ENCODE results near the gene GJA10.

Gene GJA10

DNA sequence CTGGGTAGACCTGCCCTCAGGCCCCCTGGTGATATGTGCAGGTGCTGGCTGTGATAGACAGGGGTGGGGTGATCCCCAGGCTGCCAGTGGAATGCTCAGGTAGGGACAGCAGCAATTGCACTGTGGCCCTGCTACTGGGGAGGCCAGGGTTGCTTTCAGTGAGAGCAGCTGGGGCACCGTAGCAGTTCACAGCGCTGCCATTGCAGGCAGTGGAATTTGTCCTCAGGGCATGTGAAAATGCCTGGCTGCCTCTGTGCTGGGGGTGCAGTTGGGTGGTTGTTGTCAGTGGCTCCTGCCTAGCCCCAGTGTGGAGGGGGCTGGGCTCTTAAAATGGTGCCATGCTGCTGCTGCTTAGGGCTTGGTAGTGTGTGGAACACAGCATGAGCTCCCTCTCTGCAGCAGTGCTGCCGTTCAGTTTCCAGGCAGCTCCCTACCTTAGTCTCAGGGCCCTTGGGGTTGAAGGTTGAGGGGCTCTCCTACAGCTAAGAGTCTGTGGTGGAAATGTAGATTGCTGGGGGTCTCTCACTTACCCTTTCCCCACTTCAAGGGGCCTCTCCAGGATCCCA, 23.6 kb downstream of the GJA10 start:
- no peak for DNase-seq (ENCODE audit: low read depth)

DNA sequence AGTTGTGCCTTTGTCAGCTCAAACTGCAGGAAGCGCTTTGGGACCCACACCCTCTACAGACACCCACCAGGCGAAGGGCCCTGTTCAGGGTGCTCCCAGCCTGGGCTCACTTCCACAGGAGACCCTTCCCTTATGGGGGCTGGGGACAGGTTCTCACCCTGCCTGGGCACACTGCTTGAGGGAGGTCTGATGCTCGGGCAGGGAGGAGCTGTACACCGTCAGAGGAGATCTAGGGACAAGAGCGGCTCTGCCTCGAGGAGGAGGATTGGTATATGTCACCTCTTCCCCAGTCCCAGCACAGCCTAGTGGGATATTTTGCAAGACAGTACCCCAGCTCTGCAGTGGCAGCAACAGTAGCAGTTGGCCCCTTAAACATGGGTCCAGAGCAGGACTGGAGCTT, 26.9 kb downstream of the GJA10 start:
- DNase-seq (ENCODE audit: low read depth), result no peak

GRCh38 chr6:89921691-89922090, 27.4 kb downstream of the GJA10 start:
- DNase-seq (ENCODE audit: low read depth), result no peak

DNA sequence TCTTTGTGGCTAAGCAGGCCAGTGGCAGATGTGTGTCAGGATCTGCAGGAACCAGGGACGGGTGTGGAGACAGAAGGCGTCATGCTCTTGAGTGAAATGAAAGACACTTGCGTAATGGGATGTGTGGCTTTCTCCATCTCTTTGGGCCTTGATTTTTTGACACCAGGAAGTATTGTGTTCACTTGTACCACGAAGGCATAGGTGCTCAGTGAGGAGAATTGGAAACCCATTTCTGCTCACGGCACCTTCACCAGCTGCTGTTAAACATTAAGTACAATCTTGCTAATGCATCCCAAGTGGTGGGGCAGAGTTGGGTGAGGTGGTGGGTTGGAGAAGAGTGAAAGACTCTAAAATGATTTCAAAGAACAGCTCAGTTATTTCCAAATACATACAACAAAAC, 30.0 kb downstream of the GJA10 start:
- no peak for DNase-seq (ENCODE audit: low read depth)

- DNase-seq (ENCODE audit: low read depth), result no peak
These were observed 31.6 kb downstream of the GJA10 start for GRCh38 chr6:89925826-89926225.

- no peak for DNase-seq (ENCODE audit: low read depth)
These were observed 33.0 kb downstream of the GJA10 start for GRCh38 chr6:89927264-89927663.

DNA sequence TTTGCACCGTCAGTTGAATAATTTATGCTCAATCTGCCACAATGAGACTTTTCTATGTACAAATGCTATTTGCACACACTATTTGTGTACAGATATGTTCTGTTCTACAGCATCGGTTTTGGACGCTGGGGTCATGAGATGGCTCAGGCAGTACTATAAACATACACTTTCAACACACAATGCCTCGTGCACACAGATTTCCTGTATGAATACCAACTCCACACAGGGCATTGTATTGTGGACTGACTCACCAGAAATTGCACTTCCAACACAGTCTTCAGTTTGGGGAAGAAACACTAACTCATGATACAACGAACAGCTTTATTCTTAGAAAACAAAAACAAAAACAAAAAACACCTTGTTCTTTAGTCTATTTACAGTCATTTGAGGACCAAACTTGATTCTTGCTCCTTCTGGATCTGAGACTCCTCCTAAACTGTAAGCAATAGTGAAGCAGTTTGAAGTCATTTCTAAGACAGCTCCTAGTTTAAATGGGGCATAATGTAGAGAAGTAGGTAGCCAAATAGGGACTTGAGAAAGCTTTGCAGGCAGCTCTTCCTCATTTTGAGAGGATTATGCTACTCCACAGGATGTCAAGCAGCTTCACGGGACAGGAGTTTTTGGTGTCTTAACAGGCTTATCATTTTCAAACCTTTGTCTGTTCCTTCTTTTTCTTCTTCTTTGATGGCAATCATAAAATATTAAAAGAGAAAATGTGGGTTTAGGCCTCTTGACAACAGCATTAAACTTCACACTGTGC, 33.7 kb downstream of the GJA10 start:
- DNase-seq (ENCODE audit: low read depth), result no peak

DNA sequence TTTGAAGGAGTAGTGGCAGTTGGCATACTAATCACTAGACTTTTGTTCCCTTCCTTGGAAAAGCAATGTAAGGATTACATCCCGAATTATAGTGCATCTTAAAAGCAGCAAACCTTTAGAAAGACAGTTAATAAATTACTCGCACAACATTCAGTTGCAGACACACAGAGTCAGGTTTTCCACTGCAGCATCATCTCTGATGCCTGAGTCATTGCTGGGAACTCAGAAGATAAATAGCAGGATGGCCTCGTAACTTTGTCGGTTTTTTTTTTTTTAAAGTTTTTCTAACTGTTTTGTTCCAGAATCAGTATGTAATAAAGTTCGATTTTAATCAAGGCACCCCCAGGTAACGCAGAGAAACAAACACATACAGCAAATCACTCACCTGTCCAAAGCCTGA, 34.3 kb downstream of the GJA10 start:
- DNase-seq (ENCODE audit: low read depth), result no peak

GRCh38 chr6:89930789-89931188, 36.5 kb downstream of the GJA10 start:
- no peak for DNase-seq (ENCODE audit: low read depth)

DNA sequence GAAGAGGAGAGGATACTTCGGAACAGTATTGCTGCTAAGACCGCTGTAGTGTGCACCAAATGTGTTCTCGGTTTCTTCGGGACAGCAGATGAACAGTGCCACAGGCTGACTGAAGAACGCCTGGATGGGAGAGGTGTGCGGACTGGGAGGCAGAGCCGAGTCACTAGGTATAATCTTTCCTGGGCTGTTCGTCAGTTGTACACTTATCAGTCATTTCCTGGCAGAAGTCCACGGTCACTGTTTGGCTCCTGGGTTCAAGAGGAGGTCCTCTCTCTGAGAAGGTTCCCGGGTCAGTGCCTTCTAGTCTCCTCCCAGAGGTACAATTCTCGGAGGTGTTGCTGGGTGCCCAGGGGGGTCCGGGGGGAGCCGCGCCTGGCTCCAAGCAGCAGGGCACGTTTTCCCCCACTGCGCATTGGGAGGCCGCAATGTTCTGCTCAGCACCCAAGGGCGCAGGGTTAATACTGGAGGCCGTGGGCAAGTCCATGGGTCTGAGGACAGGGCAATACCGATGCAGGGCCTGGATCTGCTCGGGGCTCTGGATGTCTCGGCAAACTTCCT, 38.1 kb downstream of the GJA10 start:
- DNase-seq (ENCODE audit: low read depth), result no peak

DNA sequence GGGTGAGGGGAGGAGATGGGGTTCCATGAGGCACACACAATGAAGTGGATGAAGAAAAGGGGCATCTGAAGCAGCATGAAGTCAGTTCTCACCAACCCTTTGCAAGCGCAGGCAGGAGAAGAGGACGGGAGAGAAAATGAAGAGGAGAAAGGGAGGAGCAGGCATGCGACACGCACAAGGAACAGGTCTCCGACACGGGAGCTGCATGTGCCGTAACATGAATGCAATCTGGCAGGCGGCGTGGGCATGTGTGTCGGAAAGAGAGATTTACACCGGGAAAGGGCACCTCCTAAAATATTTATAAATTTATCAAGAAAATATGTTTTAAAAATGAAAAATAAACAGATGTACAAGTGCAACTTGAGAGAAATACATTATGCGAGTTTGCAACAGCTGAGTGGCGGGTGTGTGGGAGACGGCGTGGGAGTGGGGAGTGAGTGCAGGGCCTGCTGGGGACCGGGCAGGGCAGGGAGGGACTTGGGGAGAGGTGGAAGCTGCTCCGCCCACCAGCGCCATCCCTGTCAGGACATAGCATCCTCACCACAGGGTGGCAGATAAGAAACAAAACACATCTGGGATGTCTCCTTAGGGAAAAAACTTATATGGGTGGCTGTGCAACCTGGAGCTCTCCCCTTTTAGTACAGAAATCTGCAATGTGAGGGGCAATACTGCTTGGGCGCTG, 40.6 kb downstream of the GJA10 start:
- DNase-seq (ENCODE audit: low read depth), result no peak

- no peak for DNase-seq (ENCODE audit: low read depth)
These were observed 41.9 kb downstream of the GJA10 start for GRCh38 chr6:89936177-89936576.

- DNase-seq (ENCODE audit: low read depth), result no peak
These were observed 43.7 kb downstream of the GJA10 start for GRCh38 chr6:89938014-89938413.

DNA sequence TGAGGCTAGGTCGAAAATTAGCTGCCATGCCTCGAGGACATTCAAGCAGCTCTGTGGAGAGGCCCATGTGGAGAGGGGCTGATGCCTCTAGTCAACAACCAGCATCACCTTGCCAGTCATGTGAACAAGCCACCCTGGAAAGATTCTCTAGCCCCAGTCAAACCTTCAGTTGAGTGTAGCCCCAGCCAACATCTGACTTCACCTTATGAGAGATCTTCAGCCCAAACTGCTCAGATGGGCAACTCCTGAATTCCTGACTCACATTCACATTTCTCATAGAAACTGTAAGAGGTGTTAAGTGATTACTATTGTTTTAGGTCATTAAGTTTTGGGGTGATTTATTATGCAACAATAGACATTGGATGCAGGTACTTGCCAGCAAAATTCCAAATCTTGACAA, 44.9 kb downstream of the GJA10 start:
- no peak for DNase-seq (ENCODE audit: low read depth)

DNA sequence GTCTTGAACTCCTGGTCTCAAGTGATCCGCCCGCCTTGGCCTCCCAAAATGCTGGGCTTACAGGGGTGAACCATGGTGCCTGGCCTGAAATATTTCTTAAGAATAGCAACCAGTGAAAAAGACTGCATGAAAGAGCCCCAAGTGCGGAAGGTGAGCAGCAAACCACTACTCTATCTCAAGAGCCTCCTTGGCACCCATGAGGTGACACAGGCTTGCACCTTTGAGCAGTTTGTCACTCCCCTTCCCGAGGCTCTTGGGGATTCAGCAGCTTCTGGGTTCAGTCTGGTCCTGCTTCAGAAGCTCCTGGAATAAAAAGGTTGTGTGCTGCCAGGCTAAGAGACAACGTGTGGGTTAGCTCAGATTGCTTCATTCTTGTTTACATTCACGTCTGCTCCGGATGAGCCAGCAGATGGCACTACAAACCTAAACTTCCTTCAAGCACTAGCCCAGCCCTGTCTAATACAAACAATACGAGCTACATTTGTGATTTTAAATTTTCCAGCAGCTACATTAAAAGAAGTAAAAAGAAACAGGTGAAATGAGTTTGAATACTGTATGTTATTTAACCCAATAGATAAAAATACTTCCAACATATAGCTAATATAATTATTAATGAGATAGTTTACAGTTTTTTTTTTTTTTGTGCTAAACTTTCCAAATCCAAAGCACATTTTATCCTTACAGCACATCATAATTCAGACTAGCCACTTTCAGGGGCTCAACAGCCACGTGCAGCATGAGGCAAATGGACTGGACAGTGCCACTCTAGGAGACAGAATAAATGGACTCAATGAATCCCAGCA, 46.2 kb downstream of the GJA10 start:
- peak; percentile 17 for DNase-seq (ENCODE audit: low read depth)

DNA sequence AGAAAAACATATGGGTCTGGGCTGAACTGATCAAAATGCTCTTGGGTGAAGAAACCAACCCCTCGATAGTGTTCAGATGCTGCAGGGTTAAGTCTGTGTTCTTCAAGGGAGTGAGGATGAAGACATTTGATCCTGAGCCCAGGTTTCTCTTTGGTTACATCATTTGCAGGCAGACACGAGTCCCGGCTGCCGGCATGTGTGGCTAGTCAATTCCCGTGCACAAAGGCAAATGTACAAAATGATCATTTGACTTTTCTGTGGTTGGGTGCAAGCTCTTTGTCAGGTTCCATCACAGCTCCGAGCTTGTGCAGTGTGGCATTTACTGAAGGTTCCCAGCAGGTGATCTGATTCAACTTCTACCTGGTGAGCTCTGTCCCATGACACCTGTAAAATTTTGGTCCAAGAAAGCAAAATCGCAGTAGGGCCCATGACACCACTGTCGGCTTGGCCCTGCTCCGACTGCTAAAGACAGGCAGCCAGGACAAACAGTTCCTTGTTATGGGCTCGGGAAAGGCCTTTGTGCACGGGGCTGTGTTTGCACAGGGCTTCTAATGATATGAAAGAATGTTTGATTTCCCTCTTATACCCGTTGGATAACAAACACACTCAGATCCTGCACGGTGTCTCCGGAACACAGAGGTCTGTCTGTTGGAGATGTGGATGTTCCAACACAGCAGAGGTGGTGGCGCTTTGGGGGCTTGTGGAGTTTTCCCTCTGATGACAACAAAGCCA, 46.9 kb downstream of the GJA10 start:
- no peak for DNase-seq (ENCODE audit: low read depth)

- DNase-seq (ENCODE audit: low read depth), result no peak
These were observed 47.7 kb downstream of the GJA10 start for GRCh38 chr6:89941763-89942497.

DNA sequence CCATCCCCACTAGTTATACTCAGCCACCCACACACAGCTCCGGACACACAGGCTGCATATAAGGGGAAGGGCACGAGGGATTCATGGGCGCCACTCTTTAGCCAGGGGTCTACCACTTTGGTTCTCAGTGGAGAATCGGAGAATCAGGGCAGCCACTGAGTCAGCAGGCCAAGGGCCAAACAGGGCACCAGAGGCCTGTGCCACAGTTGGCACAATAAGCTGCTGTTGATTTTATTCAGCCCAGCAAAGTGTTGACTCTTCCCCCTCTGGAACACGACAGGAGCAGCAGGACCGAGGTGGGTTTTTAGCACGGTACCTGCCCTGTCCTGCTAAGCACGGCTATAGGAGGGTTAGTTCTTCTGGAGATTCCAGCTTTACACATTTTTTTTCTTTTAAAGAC, 48.3 kb downstream of the GJA10 start:
- DNase-seq (ENCODE audit: low read depth), result no peak

DNA sequence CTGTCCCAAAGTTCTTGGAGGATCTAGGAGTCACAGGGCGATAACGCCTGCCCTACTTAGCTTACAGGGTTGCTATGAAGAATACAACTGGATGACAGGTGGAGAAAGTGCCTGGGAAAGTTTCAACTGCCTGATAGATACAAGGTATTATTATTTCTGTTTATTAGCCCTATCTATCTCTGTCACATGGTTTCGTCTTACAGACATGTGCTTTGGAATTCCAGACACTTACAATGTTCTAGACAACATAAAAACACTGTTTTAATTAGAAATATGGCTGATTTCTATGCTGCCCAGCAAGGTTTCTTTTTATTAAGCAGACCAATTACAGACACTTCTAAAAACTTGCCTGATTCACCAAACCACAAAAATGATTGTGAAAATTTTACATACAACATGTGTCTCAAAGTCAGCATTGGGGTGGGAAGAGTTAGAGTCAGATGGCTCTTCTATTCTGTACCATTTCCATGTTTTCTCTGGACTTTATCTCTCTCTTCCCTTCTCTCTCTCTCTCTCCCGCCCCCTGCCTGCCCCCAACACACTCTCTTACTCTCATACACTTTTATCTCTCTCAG, 50.0 kb downstream of the GJA10 start:
- no peak for DNase-seq (ENCODE audit: low read depth)

DNA sequence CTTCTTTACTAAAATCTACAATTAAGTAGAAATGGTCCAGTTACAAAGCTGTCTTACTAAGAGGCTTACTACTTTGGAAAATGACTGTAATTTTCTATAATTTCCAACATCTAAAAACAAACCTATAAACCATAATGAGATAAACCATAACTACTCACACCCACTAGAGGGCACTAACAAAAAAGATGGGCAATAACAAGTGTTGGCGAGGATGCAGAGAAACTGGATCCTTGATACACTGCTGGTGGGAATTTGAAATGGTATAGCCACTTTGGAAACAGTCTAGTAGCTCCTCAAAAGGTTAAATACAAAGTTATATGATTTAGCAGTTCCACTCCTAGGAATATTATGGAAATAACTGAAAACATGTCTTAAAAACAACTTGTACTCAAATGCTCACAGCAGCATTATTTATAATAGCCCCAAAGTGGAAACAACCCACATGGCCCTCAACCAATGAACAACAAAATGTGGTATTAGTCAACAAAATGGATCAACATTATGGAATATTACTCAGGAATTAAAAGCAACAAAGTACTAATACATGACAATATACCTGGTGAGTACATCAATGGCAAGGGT, 50.6 kb downstream of the GJA10 start:
- DNase-seq (ENCODE audit: low read depth), result no peak
